PC-9 (cell line): Measurements from ENCODE around the gene IL10RA.

ENCODE experiments used
- CTCF ChIP-seq: fragments of 200-600 bp; sonication (generic); conservative IDR thresholded peaks from 2 replicates; pipeline ENCODE4 v1.6.1; 2017; ENCODE audit warnings: mixed run types, antibody characterized with exemption, mild to moderate bottlenecking, moderate library complexity
- EZH2 ChIP-seq: fragments of 200-600 bp; sonication (generic); IDR thresholded peaks from 2 replicates; pipeline ENCODE4 v1.8.0; 2017; ENCODE audit warnings: antibody characterized with exemption, low read depth

- TF ChIP-seq CTCF, result no peak
- no peak for TF ChIP-seq EZH2
These were observed at the start of gene IL10RA for GRCh38 chr11:117985953-117986887.
